Right cardiac atrium (tissue), 5 donors: ENCODE data around the gene ZDHHC23. TPM values are rescaled to one million over a fixed set of nuclear protein-coding genes. Genes with fewer than 3 reads are reported as not detected.

ENCODE experiments used
- ATAC-seq, 2 donors: fragments of 200-7000 bp; cut with Tn5 transposase; one replicate each; pipeline versions ENCODE4 v1.8.0 to v1.9.1; 2020; ENCODE audit warnings: moderate library complexity in 2 of 2, mild to moderate bottlenecking in 1 of 2
- DNase-seq, 3 donors: peaks; one replicate each; pipeline ENCODE4 v3.0.0-alpha.2; 2020
- H3K27ac ChIP-seq: one replicate; pipeline ENCODE4 v1.5.1; 2013; ENCODE audit warnings: mild to moderate bottlenecking, low read length, control low read depth, moderate library complexity
- H3K27me3 ChIP-seq: one replicate; pipeline ENCODE4 v1.6.1; 2013; ENCODE audit not compliant: control insufficient read depth, insufficient read depth
- H3K4me1 ChIP-seq: one replicate; pipeline ENCODE4 v1.6.1; 2013; ENCODE audit warnings: low read length; ENCODE audit not compliant: control insufficient read depth, insufficient read depth
- H3K4me3 ChIP-seq: one replicate; pipeline ENCODE4 v1.5.1; 2013; ENCODE audit warnings: low read length, control low read depth
- H3K9me3 ChIP-seq: one replicate; pipeline ENCODE4 v1.6.1; 2013; ENCODE audit warnings: low read length; ENCODE audit not compliant: control insufficient read depth
- WGBS: extraction: QIAGEN DNeasy Blood & Tissue Kit; methylation state at CpG from one replicate; pipeline ENCODE4 v1.1.7; 2013; 5-methylcytosine and 5-hydroxymethylcytosine counted together
- intact Hi-C, 4 donors: fragments of 100-400 bp; cut with DNase I; formaldehyde crosslinking; loops; one replicate each; pipeline versions ENCODE4 v1.11.0 to v1.14.0; 2022 to 2023
- polyA plus RNA-seq: library from polyadenylated mRNA; stranded (reverse); fragments of 200-250 nt; gene quantifications from one replicate; pipeline ENCODE4 v1.2.3, GENCODE V29; 2013
- total RNA-seq, 4 donors: library from RNA; stranded (reverse); fragmentation: NEBNext Ultra II Directional; extraction: Animal tissue kit (Norgen Biotek cat#: 25700); gene quantifications; one replicate each; pipeline ENCODE4 v1.2.1, GENCODE V29; 2021
- donor health status: healthy with polysubstance abuse.
- donor health status: DM: no; HTN: yes; CAD: no.
- donor health status: DM: no; HTN: no; CAD: no.
- donor health status: DM: no; HTN: yes; CAD: no; lungs with severe emphysema.
- donor health status: DM: yes; HTN: yes; CAD: no.

ZDHHC23 gene
- total and polyA plus RNA-seq, 5 donors: 0.93 to 2.4 (median 2.1) TPM

GRCh38 chr3:113952921-113953320, 5.1 kb downstream of the ZDHHC23 start:
- ATAC-seq (no peak), DNase-seq (no peak)
- H3K9me3 ChIP-seq: no peaks in the 10 kb centered on the region
- H3K4me3 ChIP-seq: no peak overlapping the region
- H3K4me1 ChIP-seq: no peaks in the 10 kb centered on the region
- intact Hi-C loops: no loop called here
- no peak overlapping the region for H3K27ac ChIP-seq
- no peaks in the 10 kb centered on the region for H3K27me3 ChIP-seq

DNA sequence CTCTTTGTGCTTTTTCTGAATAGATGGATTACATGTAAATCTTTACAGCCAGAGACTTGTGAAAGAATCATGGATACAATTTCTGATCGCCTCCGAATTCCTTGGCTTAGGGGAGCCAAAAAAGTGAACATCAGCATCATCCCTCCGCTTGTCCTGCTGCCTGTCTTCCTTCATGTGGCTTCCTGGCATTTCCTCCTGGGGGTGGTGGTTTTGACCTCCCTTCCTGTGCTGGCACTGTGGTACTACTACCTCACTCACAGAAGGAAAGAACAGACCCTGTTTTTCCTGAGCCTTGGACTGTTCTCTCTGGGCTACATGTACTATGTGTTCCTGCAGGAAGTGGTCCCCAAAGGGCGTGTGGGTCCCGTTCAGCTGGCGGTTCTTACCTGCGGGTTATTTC, 5.9 kb downstream of the ZDHHC23 start:
- Histone ChIP-seq H3K4me1 (no peaks in the 10 kb centered on the region), H3K27me3 (no peaks in the 10 kb centered on the region), H3K9me3 (no peaks in the 10 kb centered on the region), H3K4me3 (no peak overlapping the region), H3K27ac (no peak overlapping the region)
- WGBS: 66% methylated on average over 7 of the region's 7 CpGs
- intact Hi-C loops: no loop called here
- ATAC-seq: no peak
- DNase-seq: no peak

- DNase-seq (no peak), ATAC-seq (no peak)
- H3K4me1 ChIP-seq: no peaks in the 10 kb centered on the region
- H3K27me3 ChIP-seq: no peaks in the 10 kb centered on the region
- H3K4me3 ChIP-seq: no peak overlapping the region
- H3K9me3 ChIP-seq: no peaks in the 10 kb centered on the region
- intact Hi-C loops: no loop called here
- no peak overlapping the region for H3K27ac ChIP-seq
- WGBS: 88% methylated on average over 8 of the region's 8 CpGs
These were observed 6.4 kb downstream of the ZDHHC23 start for GRCh38 chr3:113954091-113954685.

GRCh38 chr3:113963879-113964278, 16.1 kb downstream of the ZDHHC23 start:
- no peak overlapping the region for H3K4me3 ChIP-seq
- intact Hi-C loops: no loop called here
- no peak for DNase-seq
- H3K9me3 ChIP-seq: no peaks in the 10 kb centered on the region
- no peaks in the 10 kb centered on the region for H3K4me1 ChIP-seq
- H3K27me3 ChIP-seq: no peaks in the 10 kb centered on the region
- no peak overlapping the region for H3K27ac ChIP-seq
- 90% methylated on average over 3 of the region's 3 CpGs for WGBS
- no peak for ATAC-seq

- no peak for ATAC-seq
- no peak overlapping the region for H3K27ac ChIP-seq
- 82% methylated on average over 2 of the region's 2 CpGs for WGBS
- DNase-seq: no peak
- H3K9me3 ChIP-seq: no peaks in the 10 kb centered on the region
- H3K27me3 ChIP-seq: no peaks in the 10 kb centered on the region
- no peaks in the 10 kb centered on the region for H3K4me1 ChIP-seq
- no peak overlapping the region for H3K4me3 ChIP-seq
- intact Hi-C loops: no loop called here
These were observed 18.4 kb downstream of the ZDHHC23 start for GRCh38 chr3:113966172-113966571.

DNA sequence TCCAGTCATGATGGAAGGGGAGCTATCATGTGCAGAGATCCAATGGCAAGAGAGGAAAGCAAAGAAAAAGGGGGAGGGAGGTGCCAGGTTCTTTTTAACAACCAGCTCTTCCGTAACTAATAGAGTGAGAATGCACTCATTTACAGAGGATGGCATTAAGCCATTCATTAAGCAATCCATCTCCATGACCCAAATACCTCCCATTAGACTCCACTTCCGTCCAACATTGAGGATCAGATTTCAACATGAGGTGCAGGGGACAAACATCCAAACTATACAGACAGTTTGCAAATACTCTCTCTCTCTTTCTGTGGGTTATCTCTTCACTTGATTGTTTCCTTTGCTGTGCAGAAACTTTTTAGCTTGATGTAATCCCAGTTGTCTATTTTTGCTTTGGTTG, 21.2 kb downstream of the ZDHHC23 start:
- 37% methylated on average over 2 of the region's 2 CpGs for WGBS
- H3K9me3 ChIP-seq: no peaks in the 10 kb centered on the region
- H3K4me1 ChIP-seq: no peaks in the 10 kb centered on the region
- H3K4me3 ChIP-seq: no peak overlapping the region
- DNase-seq (no peak), ATAC-seq (peak; percentile 47 to 48)
- no peak overlapping the region for H3K27ac ChIP-seq
- no peaks in the 10 kb centered on the region for H3K27me3 ChIP-seq
- intact Hi-C loops: no loop called here

DNA sequence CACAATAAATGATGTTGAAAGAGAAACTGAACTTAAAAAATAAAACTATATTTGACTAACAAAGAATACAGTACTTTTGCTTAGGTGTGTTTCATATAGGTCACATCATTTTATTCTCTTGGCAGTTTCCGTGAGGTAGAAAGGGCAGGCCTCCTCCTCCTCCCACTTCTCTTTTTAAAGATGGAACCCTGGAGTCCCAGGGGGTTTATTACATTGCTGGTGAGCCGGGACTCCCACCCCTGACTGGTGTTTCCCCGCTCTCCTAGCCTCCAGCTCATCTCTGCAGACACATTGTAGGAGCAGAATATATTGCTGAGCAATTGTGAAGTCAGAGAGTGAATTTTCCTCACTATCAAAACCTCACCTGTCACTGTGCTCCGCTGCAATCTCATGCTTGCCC, 30.0 kb downstream of the ZDHHC23 start:
- Histone ChIP-seq H3K9me3 (no peaks in the 10 kb centered on the region), H3K4me1 (no peaks in the 10 kb centered on the region), H3K27ac (no peak overlapping the region), H3K27me3 (no peaks in the 10 kb centered on the region), H3K4me3 (no peak overlapping the region)
- 91% methylated on average over 4 of the region's 4 CpGs for WGBS
- DNase-seq: no peak
- no peak for ATAC-seq
- intact Hi-C loops: no loop called here

GRCh38 chr3:113979916-113980315, 32.1 kb downstream of the ZDHHC23 start:
- no peaks in the 10 kb centered on the region for H3K9me3 ChIP-seq
- intact Hi-C loops: no loop called here
- 81% methylated on average over 1 of the region's 1 CpG for WGBS
- ATAC-seq (no peak), DNase-seq (no peak)
- no peaks in the 10 kb centered on the region for H3K27me3 ChIP-seq
- H3K27ac ChIP-seq: no peak overlapping the region
- no peak overlapping the region for H3K4me3 ChIP-seq
- no peaks in the 10 kb centered on the region for H3K4me1 ChIP-seq

DNA sequence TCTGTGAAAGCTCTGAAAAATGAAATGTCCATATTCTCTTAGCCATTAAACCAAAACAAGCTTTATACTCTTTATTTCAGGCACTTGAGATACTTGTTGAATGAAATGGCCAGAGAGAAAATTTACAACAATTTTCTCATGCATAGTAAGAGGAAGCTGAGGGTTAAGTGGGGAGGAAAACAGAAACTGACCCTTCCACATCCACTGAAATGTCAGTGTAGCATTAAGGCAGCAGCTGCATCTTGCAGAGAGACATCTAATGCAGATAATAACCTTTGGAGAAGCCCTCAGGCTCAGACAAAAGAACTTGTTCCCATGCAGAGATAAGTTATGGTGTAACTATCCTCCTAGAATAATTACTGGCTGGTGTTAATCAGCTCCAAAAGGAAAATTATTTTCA, 34.0 kb downstream of the ZDHHC23 start:
- H3K27me3 ChIP-seq: no peaks in the 10 kb centered on the region
- H3K4me1 ChIP-seq: no peaks in the 10 kb centered on the region
- no peak for DNase-seq
- intact Hi-C loops: no loop called here
- no peaks in the 10 kb centered on the region for H3K9me3 ChIP-seq
- H3K27ac ChIP-seq: no peak overlapping the region
- H3K4me3 ChIP-seq: no peak overlapping the region
- no peak for ATAC-seq

DNA sequence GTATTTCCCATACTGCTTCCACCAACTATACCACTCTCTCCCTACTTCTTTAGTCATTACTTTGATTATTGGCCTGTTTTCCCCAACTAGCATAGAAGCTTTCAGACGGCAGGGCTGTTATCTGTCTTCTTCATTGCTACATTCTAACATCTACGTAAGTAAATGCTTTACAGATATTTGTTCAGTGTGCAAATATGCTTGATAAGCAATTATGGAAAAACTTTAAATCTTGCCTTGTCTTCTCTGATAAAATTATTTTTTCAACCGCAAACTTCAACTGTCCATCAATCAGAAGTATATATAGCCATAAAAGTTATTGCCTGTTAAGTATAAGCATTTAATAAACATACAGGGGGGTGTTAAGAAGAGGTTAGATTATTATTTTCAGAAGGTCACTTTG, 35.7 kb downstream of the ZDHHC23 start:
- intact Hi-C loops: no loop called here
- Histone ChIP-seq H3K9me3 (no peaks in the 10 kb centered on the region), H3K4me1 (no peaks in the 10 kb centered on the region), H3K4me3 (no peak overlapping the region), H3K27ac (no peak overlapping the region), H3K27me3 (no peaks in the 10 kb centered on the region)
- DNase-seq: no peak
- 85% methylated on average over 3 of the region's 3 CpGs for WGBS
- ATAC-seq: no peak

DNA sequence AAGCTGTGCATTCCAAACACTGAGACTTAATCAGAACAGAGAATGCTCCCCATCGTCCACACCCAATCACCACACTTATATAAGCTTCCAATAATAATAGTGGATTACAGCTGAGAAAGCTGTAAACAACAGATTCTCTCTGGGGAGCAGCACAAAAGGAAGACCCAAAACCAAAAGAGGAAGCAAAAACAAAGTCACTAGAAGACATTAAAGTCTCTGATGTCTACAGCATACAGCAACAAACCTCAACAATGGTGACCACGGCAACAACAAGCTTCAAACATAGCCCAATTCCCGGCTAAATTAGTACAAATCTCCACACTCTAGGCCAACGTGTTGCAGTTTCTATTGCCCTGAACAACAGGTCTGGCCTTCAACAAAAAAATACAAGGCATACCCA, 37.7 kb downstream of the ZDHHC23 start:
- intact Hi-C loops: no loop called here
- no peaks in the 10 kb centered on the region for H3K9me3 ChIP-seq
- no peaks in the 10 kb centered on the region for H3K27me3 ChIP-seq
- no peak overlapping the region for H3K27ac ChIP-seq
- H3K4me3 ChIP-seq: no peak overlapping the region
- ATAC-seq: no peak
- H3K4me1 ChIP-seq: no peaks in the 10 kb centered on the region
- DNase-seq: no peak
- WGBS: 53% methylated on average over 4 of the region's 4 CpGs

GRCh38 chr3:114005481-114005880, 57.7 kb downstream of the ZDHHC23 start:
- H3K9me3 ChIP-seq: no peaks in the 10 kb centered on the region
- no peaks in the 10 kb centered on the region for H3K4me1 ChIP-seq
- ATAC-seq (no peak), DNase-seq (no peak)
- no peaks in the 10 kb centered on the region for H3K27me3 ChIP-seq
- 94% methylated on average over 5 of the region's 5 CpGs for WGBS
- H3K4me3 ChIP-seq: no peak overlapping the region
- intact Hi-C loops: no loop called here
- no peak overlapping the region for H3K27ac ChIP-seq
